NCI-H2171 treated with DMSO at 0.1 percent for 48 hours (cell line): ENCODE measurements around the gene SPG21.

Experiments used
- DNase-seq: peaks from one replicate; lab custom pipeline; 2025; lab: John Stamatoyannopoulos, UW

The SPG21 gene

DNA sequence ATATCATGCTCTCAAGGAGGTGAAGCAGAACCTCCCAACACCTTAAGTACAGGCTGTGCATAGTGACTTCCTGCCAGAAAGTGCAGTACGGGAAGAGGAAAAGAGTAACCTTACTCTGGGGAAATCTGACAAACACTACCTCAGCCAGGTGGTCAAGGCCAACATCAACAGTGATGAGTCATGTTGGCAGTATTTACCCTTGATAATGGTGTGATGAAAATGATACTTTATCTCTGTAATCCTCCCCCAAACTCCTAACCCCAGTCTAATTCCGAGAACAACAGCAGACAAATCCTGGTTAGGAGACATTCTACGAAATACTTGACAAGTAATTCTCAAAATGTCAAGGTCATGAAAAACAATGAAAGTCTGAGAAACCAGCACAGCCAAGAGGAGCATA is 51.5 kb downstream of the SPG21 start:
- peak; percentile 62 for DNase-seq

DNA sequence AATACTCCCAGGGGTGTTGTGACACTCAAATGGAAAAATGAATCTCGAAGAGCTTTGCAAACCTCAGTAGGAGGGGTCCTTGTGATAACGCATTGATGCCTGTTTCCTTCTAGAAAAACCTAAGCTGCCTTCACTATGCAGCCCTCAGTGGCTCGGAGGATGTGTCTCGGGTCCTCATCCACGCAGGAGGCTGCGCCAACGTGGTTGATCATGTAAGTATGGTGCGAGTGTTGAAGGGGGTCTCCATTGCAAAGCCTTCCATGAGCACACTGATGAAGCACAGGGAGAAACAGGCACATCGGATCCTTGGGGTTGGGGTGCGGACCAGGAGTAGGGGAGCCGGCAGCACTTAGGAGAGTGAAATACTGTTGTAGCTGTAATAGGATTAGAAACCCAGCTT is 55.7 kb downstream of the SPG21 start:
- no peak for DNase-seq

GRCh38 chr15:64931381-64931780 is 58.3 kb downstream of the SPG21 start:
- no peak for DNase-seq

DNA sequence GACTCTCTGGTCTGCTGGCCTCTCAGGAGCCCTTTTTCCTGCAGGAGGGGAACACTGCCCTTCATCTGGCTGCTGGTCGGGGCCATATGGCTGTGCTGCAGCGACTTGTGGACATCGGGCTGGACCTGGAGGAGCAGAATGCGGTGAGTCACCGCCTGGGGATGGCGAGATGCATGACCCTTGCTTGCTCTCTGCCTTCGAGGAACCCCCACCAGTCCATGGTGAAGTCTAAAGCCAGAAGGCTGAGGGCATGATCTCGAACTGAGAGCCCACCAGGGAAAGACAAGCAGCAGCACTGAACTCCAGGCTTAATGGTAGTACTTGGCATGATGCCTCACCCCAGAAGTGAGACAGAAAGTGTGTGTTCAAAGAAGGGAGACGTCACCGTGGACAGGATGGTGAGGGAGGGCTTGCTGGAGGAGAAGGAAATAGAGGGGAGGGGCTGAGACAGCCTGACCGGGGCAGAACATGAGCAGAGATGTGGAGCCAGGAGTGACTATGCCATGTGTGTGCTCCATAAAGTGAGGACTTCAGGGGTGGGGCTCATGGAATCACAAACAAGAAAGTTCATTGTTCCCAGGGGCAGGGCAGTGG is 58.8 kb downstream of the SPG21 start:
- DNase-seq = no peak

GRCh38 chr15:64930019-64930652 is 59.6 kb downstream of the SPG21 start:
- DNase-seq = no peak

GRCh38 chr15:64928626-64929220 is 61.0 kb downstream of the SPG21 start:
- DNase-seq = peak; percentile 18

DNA sequence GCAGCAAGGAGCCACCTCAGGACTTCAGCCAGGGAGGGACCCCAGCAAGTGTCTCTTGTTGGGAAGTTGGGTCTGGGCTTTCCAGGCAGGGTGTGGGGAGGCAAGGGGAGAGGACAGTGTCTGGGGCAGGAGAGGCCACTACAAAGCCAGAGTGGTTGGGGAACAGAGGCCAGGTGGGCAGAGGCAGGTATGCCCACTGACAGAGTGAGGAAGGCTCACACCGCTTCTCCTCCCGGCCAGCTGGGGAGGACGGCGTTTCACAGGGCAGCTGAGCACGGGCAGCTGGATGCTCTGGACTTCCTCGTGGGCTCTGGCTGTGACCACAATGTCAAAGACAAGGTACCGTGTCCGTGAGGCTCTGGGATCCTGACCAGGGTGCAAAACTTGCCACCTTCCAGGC is 63.1 kb downstream of the SPG21 start:
- no peak for DNase-seq

DNA sequence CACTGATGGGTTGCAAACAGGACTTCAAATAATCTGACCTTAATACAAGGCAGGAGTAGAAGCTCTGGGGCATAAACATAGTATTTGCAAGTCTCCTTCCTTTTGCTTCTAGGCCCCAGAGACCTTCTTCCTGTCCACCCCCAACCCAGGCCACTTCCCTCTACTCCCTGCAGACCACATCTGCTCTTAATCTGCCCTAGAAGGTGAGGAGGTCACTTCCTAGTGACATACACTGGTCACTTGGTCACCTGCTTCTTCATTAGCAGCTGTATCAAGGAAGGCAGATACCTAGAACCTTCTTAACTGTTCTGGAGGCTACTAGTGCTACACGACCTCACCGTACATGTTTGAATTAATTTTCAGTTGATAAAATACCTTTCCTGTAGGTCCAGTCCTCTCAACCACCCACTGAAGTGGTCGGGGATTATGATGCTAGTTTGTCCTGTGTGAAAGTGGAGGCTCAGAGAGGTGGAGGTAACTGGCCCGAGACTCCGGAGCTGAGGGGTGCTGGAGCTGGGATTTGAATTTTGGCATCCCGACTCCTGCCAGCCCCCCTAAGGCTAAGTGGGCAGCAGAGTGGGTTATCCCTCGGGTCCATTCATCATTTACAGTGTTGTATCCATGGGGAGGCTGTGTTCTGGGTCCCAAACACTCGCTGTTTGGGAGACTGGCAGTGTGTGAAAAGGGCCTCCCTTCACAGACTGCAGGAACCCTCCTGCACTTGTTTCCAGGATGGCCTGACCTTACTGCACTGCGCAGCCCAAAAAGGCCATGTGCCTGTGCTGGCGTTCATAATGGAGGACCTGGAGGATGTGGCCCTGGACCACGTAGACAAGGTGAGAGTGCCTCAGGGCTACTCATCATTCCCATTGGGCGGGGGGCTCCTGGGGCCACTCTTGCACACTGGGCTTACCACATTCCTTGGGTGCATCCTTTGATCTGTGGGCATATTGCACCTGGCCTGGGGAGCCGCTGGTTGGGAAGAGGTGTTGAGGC is 64.1 kb downstream of the SPG21 start:
- no peak for DNase-seq

DNA sequence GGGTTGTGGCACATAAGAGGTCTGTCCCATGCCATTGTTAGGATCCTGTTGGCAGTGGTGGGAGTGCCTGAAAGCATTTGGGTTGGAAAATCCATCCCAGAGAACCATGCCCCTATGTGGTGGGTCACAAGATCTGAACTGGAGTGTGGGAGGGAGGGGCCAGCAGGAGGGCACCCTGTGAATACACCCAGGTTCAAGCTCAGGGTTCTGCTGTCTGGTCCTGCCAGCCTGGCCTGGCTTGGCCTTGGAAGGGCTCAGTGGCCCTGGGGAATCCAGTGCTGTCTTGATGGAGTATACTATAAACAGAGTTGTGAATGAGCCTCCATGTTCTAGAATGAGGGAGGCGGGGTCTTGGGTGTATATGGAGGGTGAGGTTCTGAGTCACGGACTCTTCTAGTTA is 66.2 kb downstream of the SPG21 start:
- DNase-seq = no peak

DNA sequence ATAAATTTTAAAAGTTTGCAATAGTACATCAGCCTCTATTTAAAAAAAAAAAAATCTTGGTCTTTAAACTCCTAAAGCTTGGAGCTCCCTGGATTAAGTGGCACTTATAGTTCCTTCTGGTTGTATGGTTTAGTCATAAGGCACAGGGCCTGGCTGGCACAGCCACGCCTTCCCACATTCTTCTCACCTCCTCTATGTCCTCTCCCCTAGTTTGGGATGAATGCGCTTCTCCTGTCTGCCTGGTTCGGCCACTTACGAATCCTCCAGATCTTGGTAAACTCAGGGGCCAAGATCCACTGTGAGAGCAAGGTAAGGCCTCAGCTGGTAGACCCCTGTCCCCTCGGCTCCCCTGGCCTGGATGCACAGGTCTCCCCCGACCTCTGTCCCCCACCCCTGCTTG is 68.0 kb downstream of the SPG21 start:
- DNase-seq = no peak

GRCh38 chr15:64919721-64920120 is 70.0 kb downstream of the SPG21 start:
- no peak for DNase-seq

GRCh38 chr15:64917211-64917610 is 72.5 kb downstream of the SPG21 start:
- DNase-seq = no peak

DNA sequence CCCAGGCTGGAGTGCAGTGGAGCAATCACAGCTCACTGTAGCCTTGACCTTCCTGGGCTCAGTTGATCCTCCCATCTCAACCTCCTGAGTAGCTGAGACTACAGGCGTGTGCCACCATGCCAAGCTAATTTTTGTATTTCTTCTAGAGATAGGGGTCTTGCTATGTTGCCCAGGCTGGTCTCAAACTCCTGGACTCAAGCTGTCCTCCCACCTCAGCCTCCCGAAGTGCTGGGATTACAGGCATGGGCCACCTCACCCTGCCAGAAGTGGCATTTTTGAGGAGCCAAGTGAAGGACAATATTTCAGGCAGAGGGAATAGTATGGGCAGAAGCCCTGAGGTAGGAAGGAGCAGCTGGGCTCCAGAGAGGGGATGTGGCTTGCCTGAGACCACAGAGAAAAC is 73.3 kb downstream of the SPG21 start:
- no peak for DNase-seq

DNA sequence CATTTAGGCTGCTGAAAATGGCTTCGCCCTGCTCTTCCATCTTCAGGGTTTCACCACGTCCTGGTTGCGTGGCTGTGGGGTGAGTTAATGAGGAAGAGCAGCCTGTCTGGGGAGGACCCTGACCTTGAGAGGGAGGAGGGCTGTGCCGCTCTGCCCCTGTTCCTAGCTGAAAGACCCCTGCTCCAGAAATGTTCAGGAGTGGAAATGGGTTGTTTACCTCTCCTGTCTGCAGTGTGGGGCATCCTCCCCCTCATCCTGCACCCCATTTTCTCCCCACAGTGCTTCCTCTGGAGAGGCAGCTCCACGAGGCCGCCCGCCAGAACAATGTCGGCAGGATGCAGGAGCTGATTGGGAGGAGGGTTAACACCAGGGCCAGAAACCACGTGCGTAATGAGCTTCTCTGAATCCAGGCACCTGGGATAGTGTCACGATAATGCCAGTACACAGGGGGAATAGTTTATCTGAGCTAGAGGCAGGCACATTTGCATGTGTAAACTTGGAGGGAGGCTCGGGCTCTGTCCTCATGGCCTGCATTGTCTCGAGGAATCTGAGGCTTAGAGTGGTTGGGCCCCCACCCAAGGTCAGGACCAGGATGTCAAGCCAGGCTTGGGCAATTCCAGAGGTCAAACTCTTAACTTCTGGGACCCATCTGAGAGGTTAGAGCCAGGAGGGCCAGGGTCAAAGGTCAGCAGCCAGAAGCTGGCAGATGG is 74.0 kb downstream of the SPG21 start:
- DNase-seq = no peak
